SU-DHL-6 (cell line): Measurements from ENCODE around the gene FATE1.

Experiments
- H2AFZ ChIP-seq: fragments of 200-600 bp; sonication (generic); 2 replicates; pipeline ENCODE4 v1.6.1; 2014; ENCODE audit warnings: low read depth, mild to moderate bottlenecking, moderate library complexity, mixed read lengths, antibody characterized with exemption, low read length; ENCODE audit not compliant: severe bottlenecking
- H3F3A ChIP-seq: fragments of 200-600 bp; shearing (Covaris generic); 2 replicates; pipeline ENCODE4 v1.6.0; 2016; ENCODE audit warnings: antibody characterized with exemption, mild to moderate bottlenecking; ENCODE audit not compliant: insufficient read depth
- H3K27ac ChIP-seq: fragments of 200-600 bp; sonication (generic); 2 replicates; pipeline ENCODE4 v1.5.1; 2016; ENCODE audit warnings: low read depth, mild to moderate bottlenecking, low read length, moderate library complexity, mixed read lengths
- H3K27me3 ChIP-seq: fragments of 200-600 bp; sonication (generic), shearing (Covaris generic); 2 replicates; pipeline ENCODE4 v1.6.0; 2014; ENCODE audit warnings: mild to moderate bottlenecking, low read length
- H3K36me3 ChIP-seq: fragments of 200-600 bp; sonication (generic); 2 replicates; pipeline ENCODE4 v1.6.1; 2014; ENCODE audit warnings: mild to moderate bottlenecking, low read length, mixed read lengths
- H3K4me2 ChIP-seq: fragments of 300-600, 200-600 bp; shearing (Covaris generic), sonication (generic); 2 replicates; pipeline ENCODE4 v1.6.0; 2014; ENCODE audit warnings: low read length, low read depth, mild to moderate bottlenecking; ENCODE audit not compliant: poor library complexity, severe bottlenecking
- H3K4me3 ChIP-seq: fragments of 200-600 bp; sonication (generic); 2 replicates; pipeline ENCODE4 v1.5.1; 2014; ENCODE audit warnings: antibody characterized with exemption, low read length, mild to moderate bottlenecking, mixed read lengths; ENCODE audit not compliant: insufficient read depth, poor library complexity, severe bottlenecking
- H3K79me2 ChIP-seq: fragments of 200-600 bp; sonication (generic); 2 replicates; pipeline ENCODE4 v1.6.1; 2014; ENCODE audit warnings: mild to moderate bottlenecking, low read length, moderate library complexity; ENCODE audit not compliant: insufficient read depth
- H3K9ac ChIP-seq: fragments of 200-600 bp; sonication (generic); 2 replicates; pipeline ENCODE4 v1.7.0; 2014; ENCODE audit warnings: mild to moderate bottlenecking, low read length
- H3K9me2 ChIP-seq: fragments of 200-600 bp; sonication (generic); replicated peaks from 2 replicates; pipeline ENCODE4 v1.6.1; 2014; ENCODE audit warnings: low read length; ENCODE audit not compliant: insufficient read depth
- H3K9me3 ChIP-seq: fragments of 200-600 bp; sonication (generic); 2 replicates; pipeline ENCODE4 v1.6.1; 2014; ENCODE audit warnings: low read length, mixed read lengths; ENCODE audit not compliant: insufficient read depth
- H4K20me1 ChIP-seq: fragments of 200-600 bp; sonication (generic); 2 replicates; pipeline ENCODE4 v1.6.1; 2014; ENCODE audit warnings: low read depth, mild to moderate bottlenecking, antibody characterized with exemption, low read length, moderate library complexity, mixed read lengths
- EZH2phosphoT487 ChIP-seq: fragments of 200-600 bp; sonication (generic), shearing (Covaris generic); conservative IDR thresholded peaks from 2 replicates; pipeline ENCODE4 v1.6.1; 2018; ENCODE audit warnings: mild to moderate bottlenecking, antibody characterized with exemption, low read length, moderate library complexity, mixed read lengths
- TF ChIP-seq, protein P1 (sequence below): fragments of 200-600 bp; sonication (generic); IDR thresholded peaks from one replicate; pipeline ENCODE4 v1.5.1; 2017; ENCODE audit warnings: antibody characterized with exemption, mild to moderate bottlenecking, low read length, moderate library complexity; ENCODE audit not compliant: insufficient read depth, poor library complexity, severe bottlenecking

Gene FATE1

DNA sequence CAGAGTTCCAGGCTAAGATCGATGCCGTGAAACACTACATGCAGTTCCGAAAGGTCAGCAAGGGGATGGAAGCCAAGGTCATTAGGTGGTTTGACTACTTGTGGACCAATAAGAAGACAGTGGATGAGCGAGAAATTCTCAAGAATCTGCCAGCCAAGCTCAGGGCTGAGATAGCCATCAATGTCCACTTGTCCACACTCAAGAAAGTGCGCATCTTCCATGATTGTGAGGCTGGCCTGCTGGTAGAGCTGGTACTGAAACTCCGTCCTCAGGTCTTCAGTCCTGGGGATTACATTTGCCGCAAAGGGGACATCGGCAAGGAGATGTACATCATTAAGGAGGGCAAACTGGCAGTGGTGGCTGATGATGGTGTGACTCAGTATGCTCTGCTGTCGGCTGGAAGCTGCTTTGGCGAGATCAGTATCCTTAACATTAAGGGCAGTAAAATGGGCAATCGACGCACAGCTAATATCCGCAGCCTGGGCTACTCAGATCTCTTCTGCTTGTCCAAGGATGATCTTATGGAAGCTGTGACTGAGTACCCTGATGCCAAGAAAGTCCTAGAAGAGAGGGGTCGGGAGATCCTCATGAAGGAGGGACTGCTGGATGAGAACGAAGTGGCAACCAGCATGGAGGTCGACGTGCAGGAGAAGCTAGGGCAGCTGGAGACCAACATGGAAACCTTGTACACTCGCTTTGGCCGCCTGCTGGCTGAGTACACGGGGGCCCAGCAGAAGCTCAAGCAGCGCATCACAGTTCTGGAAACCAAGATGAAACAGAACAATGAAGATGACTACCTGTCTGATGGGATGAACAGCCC, 28.0 kb downstream of the FATE1 start:
- Histone ChIP-seq H3K9me3 (no peaks in the 10 kb centered on the region), H3K9ac (no peak overlapping the region)

DNA sequence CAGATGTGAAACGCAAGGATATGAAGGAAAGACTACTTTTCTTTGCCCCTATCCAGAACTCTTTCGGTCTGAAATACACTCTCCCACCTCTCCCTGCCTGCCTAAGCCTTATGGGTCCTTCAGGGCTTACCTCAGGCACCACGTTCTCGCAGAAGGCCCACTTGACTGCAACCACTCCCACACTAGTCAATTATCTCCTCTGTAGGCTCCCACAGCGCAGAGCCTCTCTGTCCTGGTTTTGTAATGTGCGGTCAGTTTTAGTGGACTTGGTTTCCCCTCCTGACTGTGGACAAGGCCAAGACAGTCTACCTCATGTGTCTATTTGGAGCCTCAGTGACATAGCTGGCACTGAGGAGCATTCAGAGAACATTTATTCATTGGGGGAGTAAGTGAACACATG, 29.8 kb downstream of the FATE1 start:
- Histone ChIP-seq H3K27me3 (no peaks in the 10 kb centered on the region), H3F3A (no peaks in the 10 kb centered on the region), H3K36me3 (no peaks in the 10 kb centered on the region), H4K20me1 (no peaks in the 10 kb centered on the region), H3K9ac (no peak overlapping the region), H3K9me3 (no peaks in the 10 kb centered on the region), H3K9me2 (no peaks in the 10 kb centered on the region), H3K4me2 (no peak overlapping the region), H2AFZ (no peak overlapping the region), H3K27ac (no peak overlapping the region), H3K79me2 (no peaks in the 10 kb centered on the region), H3K4me3 (no peak overlapping the region)
- TF ChIP-seq, protein P1, sequence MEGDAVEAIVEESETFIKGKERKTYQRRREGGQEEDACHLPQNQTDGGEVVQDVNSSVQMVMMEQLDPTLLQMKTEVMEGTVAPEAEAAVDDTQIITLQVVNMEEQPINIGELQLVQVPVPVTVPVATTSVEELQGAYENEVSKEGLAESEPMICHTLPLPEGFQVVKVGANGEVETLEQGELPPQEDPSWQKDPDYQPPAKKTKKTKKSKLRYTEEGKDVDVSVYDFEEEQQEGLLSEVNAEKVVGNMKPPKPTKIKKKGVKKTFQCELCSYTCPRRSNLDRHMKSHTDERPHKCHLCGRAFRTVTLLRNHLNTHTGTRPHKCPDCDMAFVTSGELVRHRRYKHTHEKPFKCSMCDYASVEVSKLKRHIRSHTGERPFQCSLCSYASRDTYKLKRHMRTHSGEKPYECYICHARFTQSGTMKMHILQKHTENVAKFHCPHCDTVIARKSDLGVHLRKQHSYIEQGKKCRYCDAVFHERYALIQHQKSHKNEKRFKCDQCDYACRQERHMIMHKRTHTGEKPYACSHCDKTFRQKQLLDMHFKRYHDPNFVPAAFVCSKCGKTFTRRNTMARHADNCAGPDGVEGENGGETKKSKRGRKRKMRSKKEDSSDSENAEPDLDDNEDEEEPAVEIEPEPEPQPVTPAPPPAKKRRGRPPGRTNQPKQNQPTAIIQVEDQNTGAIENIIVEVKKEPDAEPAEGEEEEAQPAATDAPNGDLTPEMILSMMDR: no peak
- no peak for TF ChIP-seq EZH2phosphoT487

More for the DNA sequence above, 28.0 kb downstream of the FATE1 start:
- no peaks in the 10 kb centered on the region for H3F3A ChIP-seq
- H3K36me3 ChIP-seq: no peaks in the 10 kb centered on the region
- H3K27me3 ChIP-seq: no peaks in the 10 kb centered on the region
- H3K79me2 ChIP-seq: no peaks in the 10 kb centered on the region
- H3K9me2 ChIP-seq: no peaks in the 10 kb centered on the region
- H4K20me1 ChIP-seq: no peaks in the 10 kb centered on the region
- H3K4me2 ChIP-seq: no peak overlapping the region
- H3K4me3 ChIP-seq: no peak overlapping the region
- no peak overlapping the region for H2AFZ ChIP-seq
- TF ChIP-seq, protein P1: no peak
- TF ChIP-seq EZH2phosphoT487: no peak
- no peak overlapping the region for H3K27ac ChIP-seq

DNA sequence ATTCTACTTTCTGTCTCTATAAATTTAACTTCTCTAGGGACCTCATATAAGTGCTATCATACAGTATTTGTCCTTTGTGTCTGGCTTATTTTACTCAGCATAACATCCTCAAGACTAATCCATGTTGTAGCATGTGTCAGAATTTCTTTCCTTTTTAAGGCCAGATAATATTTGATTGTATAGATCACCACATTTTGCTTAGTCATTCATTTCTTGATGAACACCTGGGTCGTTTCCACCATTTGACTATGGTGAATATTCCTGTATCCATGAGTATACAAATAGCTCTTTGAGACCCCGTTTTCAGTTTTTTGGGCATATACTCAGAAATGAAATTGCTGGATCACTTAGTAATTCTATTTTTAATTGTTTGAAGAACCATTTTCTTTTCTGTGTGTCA, 30.7 kb downstream of the FATE1 start:
- H3K27ac ChIP-seq: no peak overlapping the region

More for the DNA sequence above, 30.7 kb downstream of the FATE1 start:
- no peaks in the 10 kb centered on the region for H3K79me2 ChIP-seq
- no peak overlapping the region for H3K9ac ChIP-seq
- no peaks in the 10 kb centered on the region for H3F3A ChIP-seq
- H3K4me3 ChIP-seq: no peak overlapping the region
- H3K27me3 ChIP-seq: no peaks in the 10 kb centered on the region
- no peaks in the 10 kb centered on the region for H4K20me1 ChIP-seq
- no peaks in the 10 kb centered on the region for H3K36me3 ChIP-seq
- no peak for TF ChIP-seq EZH2phosphoT487
- TF ChIP-seq, protein P1: no peak
- no peaks in the 10 kb centered on the region for H3K9me2 ChIP-seq
- no peaks in the 10 kb centered on the region for H3K9me3 ChIP-seq
- no peak overlapping the region for H3K4me2 ChIP-seq
- H2AFZ ChIP-seq: no peak overlapping the region
